ENCODE results near the gene NPAT.
"Not testable (repeated sequence)": the region's sequence is repeated elsewhere in the genome, so short reads cannot be mapped to it uniquely, and the experiment has no call there.

Gene NPAT

GRCh38 chr11:108147150-108147549, 75.3 kb downstream of the NPAT start:
- DNase-seq = no peak

- DNase-seq = no peak
These were observed 77.8 kb downstream of the NPAT start for GRCh38 chr11:108144615-108145014.

GRCh38 chr11:108142304-108142703, 80.1 kb downstream of the NPAT start:
- no peak for DNase-seq

GRCh38 chr11:108137212-108137611, 85.2 kb downstream of the NPAT start:
- no peak for DNase-seq

- DNase-seq = no peak
These were observed 86.4 kb downstream of the NPAT start for GRCh38 chr11:108135845-108136544.

- DNase-seq = not testable (repeated sequence)
These were observed 89.4 kb downstream of the NPAT start for GRCh38 chr11:108132993-108133538.

GRCh38 chr11:108131993-108132392, 90.4 kb downstream of the NPAT start:
- no peak for DNase-seq

- DNase-seq = no peak
These were observed 93.7 kb downstream of the NPAT start for GRCh38 chr11:108128772-108129171.

GRCh38 chr11:108125096-108125495, 97.3 kb downstream of the NPAT start:
- no peak for DNase-seq

- peak; percentile 36 for DNase-seq
These were observed 100.2 kb downstream of the NPAT start for GRCh38 chr11:108122166-108122628.

- peak; percentile 95 for DNase-seq
These were observed 100.9 kb downstream of the NPAT start, which contains the start of gene ACAT1 for GRCh38 chr11:108121274-108122155. Gene ACAT1, plus strand, starts transcription at chr11:108121567. Its CDS starts 40 bp downstream, at chr11:108121607.

GRCh38 chr11:108120936-108121273, 101.5 kb downstream of the NPAT start:
- DNase-seq = not testable (repeated sequence)

- DNase-seq = peak; percentile 54
These were observed 104.6 kb downstream of the NPAT start for GRCh38 chr11:108117746-108118371.

- DNase-seq = no peak
These were observed 106.8 kb downstream of the NPAT start for GRCh38 chr11:108115500-108116140.

GRCh38 chr11:108112057-108112456, 110.4 kb downstream of the NPAT start:
- no peak for DNase-seq

GRCh38 chr11:108111126-108111525, 111.3 kb downstream of the NPAT start:
- no peak for DNase-seq
